HUES48 (cell line): ENCODE results near the gene DNAJC22.

Experiments
- H3K27ac ChIP-seq: one replicate; pipeline ENCODE4 v1.7.0; 2013; ENCODE audit warnings: low read depth, low read length, inconsistent platforms
- H3K27me3 ChIP-seq: 2 replicates; pipeline ENCODE4 v1.6.1; 2013; ENCODE audit warnings: mild to moderate bottlenecking, low read length; ENCODE audit not compliant: control insufficient read depth, insufficient read depth
- H3K36me3 ChIP-seq: 2 replicates; pipeline ENCODE4 v1.6.1; 2013; ENCODE audit warnings: low read length; ENCODE audit not compliant: control insufficient read depth, insufficient read depth
- H3K4me1 ChIP-seq: 2 replicates; pipeline ENCODE4 v1.6.1; 2013; ENCODE audit warnings: mild to moderate bottlenecking, low read length; ENCODE audit not compliant: control insufficient read depth, insufficient read depth
- H3K4me3 ChIP-seq: 2 replicates; pipeline ENCODE4 v1.5.1; 2013; ENCODE audit warnings: mild to moderate bottlenecking, low read depth, low read length
- H3K9ac ChIP-seq: 2 replicates; pipeline ENCODE4 v1.6.1; 2013; ENCODE audit warnings: mild to moderate bottlenecking, low read depth, low read length, moderate library complexity
- H3K9me3 ChIP-seq: 2 replicates; pipeline ENCODE4 v1.6.1; 2013; ENCODE audit warnings: low read length; ENCODE audit not compliant: control insufficient read depth, insufficient read depth

Gene DNAJC22

GRCh38 chr12:49338830-49339463 is 7.7 kb upstream of the DNAJC22 start:
- no peak overlapping the region for H3K4me3 ChIP-seq
- H3K27me3 ChIP-seq = peaks cover 99% of the 10 kb centered on the region
- H3K36me3 ChIP-seq = no peaks in the 10 kb centered on the region
- H3K4me1 ChIP-seq = peaks cover 48% of the 10 kb centered on the region
- H3K27ac ChIP-seq = no peak overlapping the region
- no peak overlapping the region for H3K9ac ChIP-seq
- H3K9me3 ChIP-seq = no peaks in the 10 kb centered on the region

GRCh38 chr12:49339464-49339861 is 7.2 kb upstream of the DNAJC22 start:
- H3K4me3 ChIP-seq = no peak overlapping the region
- no peaks in the 10 kb centered on the region for H3K9me3 ChIP-seq
- peaks cover 99% of the 10 kb centered on the region for H3K27me3 ChIP-seq
- H3K9ac ChIP-seq = no peak overlapping the region
- H3K27ac ChIP-seq = no peak overlapping the region
- peaks cover 48% of the 10 kb centered on the region for H3K4me1 ChIP-seq
- no peaks in the 10 kb centered on the region for H3K36me3 ChIP-seq

- Histone ChIP-seq H3K27me3 (peaks cover 99% of the 10 kb centered on the region), H3K36me3 (no peaks in the 10 kb centered on the region), H3K27ac (no peak overlapping the region), H3K9ac (no peak overlapping the region), H3K4me1 (peaks cover 48% of the 10 kb centered on the region), H3K4me3 (no peak overlapping the region), H3K9me3 (no peaks in the 10 kb centered on the region)
These were observed 6.4 kb upstream of the DNAJC22 start for GRCh38 chr12:49340095-49340870.

GRCh38 chr12:49340971-49341776 is 5.5 kb upstream of the DNAJC22 start:
- H3K4me3 ChIP-seq = peak overlapping the region; percentile 73
- H3K9me3 ChIP-seq = no peaks in the 10 kb centered on the region
- no peak overlapping the region for H3K9ac ChIP-seq
- no peaks in the 10 kb centered on the region for H3K36me3 ChIP-seq
- peaks cover 99% of the 10 kb centered on the region for H3K27me3 ChIP-seq
- H3K4me1 ChIP-seq = peaks cover 53% of the 10 kb centered on the region
- H3K27ac ChIP-seq = no peak overlapping the region

- H3K27me3 ChIP-seq = peaks cover 99% of the 10 kb centered on the region
- no peak overlapping the region for H3K27ac ChIP-seq
- H3K4me1 ChIP-seq = peaks cover 53% of the 10 kb centered on the region
- peak overlapping the region; percentile 73 for H3K4me3 ChIP-seq
- H3K9ac ChIP-seq = no peak overlapping the region
- H3K36me3 ChIP-seq = no peaks in the 10 kb centered on the region
- H3K9me3 ChIP-seq = no peaks in the 10 kb centered on the region
These were observed 5.0 kb upstream of the DNAJC22 start for GRCh38 chr12:49341777-49342065.

- Histone ChIP-seq H3K27ac (no peak overlapping the region), H3K27me3 (peaks cover 99% of the 10 kb centered on the region), H3K9me3 (no peaks in the 10 kb centered on the region), H3K9ac (no peak overlapping the region), H3K36me3 (no peaks in the 10 kb centered on the region), H3K4me3 (peak overlapping the region; percentile 73), H3K4me1 (peaks cover 57% of the 10 kb centered on the region)
These were observed 4.4 kb upstream of the DNAJC22 start for GRCh38 chr12:49342066-49342913.

GRCh38 chr12:49342914-49343731 is 3.6 kb upstream of the DNAJC22 start:
- no peak overlapping the region for H3K9ac ChIP-seq
- H3K36me3 ChIP-seq = no peaks in the 10 kb centered on the region
- peaks cover 50% of the 10 kb centered on the region for H3K4me1 ChIP-seq
- no peak overlapping the region for H3K27ac ChIP-seq
- H3K27me3 ChIP-seq = peaks cover 99% of the 10 kb centered on the region
- H3K4me3 ChIP-seq = peak overlapping the region; percentile 73
- H3K9me3 ChIP-seq = no peaks in the 10 kb centered on the region

- no peak overlapping the region for H3K4me3 ChIP-seq
- no peak overlapping the region for H3K9ac ChIP-seq
- no peaks in the 10 kb centered on the region for H3K36me3 ChIP-seq
- H3K4me1 ChIP-seq = peaks cover 36% of the 10 kb centered on the region
- H3K27ac ChIP-seq = no peak overlapping the region
- H3K9me3 ChIP-seq = no peaks in the 10 kb centered on the region
- H3K27me3 ChIP-seq = peaks cover 99% of the 10 kb centered on the region
These were observed 2.1 kb upstream of the DNAJC22 start for GRCh38 chr12:49344486-49345050.

GRCh38 chr12:49345051-49345824 is 1.4 kb upstream of the DNAJC22 start:
- Histone ChIP-seq H3K27ac (no peak overlapping the region), H3K4me3 (peak overlapping the region; percentile 50; the same call in 1 of the 2 replicates), H3K9me3 (no peaks in the 10 kb centered on the region), H3K36me3 (no peaks in the 10 kb centered on the region), H3K9ac (no peak overlapping the region), H3K27me3 (peaks cover 95% of the 10 kb centered on the region), H3K4me1 (peaks cover 32% of the 10 kb centered on the region)
